Nephron progenitor cell (in vitro differentiated cells): ENCODE measurements around the gene COG8.

Experiments used
- DNase-seq: peaks from one replicate; pipeline ENCODE4 v3.0.0; 2021
- H3K27ac Mint-ChIP-seq: 2 replicates; pipeline ENCODE4 v1.8.0; 2021; ENCODE audit warnings: mild to moderate bottlenecking, moderate library complexity, mixed read lengths
- H3K27me3 Mint-ChIP-seq: 2 replicates; pipeline ENCODE4 v1.8.0; 2021; ENCODE audit warnings: mild to moderate bottlenecking, low read depth, mixed read lengths; ENCODE audit not compliant: poor library complexity
- H3K36me3 Mint-ChIP-seq: 2 replicates; pipeline ENCODE4 v1.8.0; 2021; ENCODE audit warnings: low read depth, mixed read lengths
- H3K4me1 Mint-ChIP-seq: 2 replicates; pipeline ENCODE4 v1.8.0; 2021; ENCODE audit warnings: mixed read lengths
- H3K4me3 Mint-ChIP-seq: 2 replicates; pipeline ENCODE4 v1.8.0; 2021; ENCODE audit warnings: mild to moderate bottlenecking, moderate library complexity, mixed read lengths
- H3K9me3 Mint-ChIP-seq: 2 replicates; pipeline ENCODE4 v1.8.0; 2021; ENCODE audit warnings: mild to moderate bottlenecking, moderate library complexity, mixed read lengths
- TF ChIP-seq, protein P1 (sequence below): fragments of 200-600 bp; sonication (generic); IDR thresholded peaks from 2 replicates; pipeline ENCODE4 v1.5.0; 2021; ENCODE audit warnings: antibody characterized with exemption

COG8 gene, protein sequence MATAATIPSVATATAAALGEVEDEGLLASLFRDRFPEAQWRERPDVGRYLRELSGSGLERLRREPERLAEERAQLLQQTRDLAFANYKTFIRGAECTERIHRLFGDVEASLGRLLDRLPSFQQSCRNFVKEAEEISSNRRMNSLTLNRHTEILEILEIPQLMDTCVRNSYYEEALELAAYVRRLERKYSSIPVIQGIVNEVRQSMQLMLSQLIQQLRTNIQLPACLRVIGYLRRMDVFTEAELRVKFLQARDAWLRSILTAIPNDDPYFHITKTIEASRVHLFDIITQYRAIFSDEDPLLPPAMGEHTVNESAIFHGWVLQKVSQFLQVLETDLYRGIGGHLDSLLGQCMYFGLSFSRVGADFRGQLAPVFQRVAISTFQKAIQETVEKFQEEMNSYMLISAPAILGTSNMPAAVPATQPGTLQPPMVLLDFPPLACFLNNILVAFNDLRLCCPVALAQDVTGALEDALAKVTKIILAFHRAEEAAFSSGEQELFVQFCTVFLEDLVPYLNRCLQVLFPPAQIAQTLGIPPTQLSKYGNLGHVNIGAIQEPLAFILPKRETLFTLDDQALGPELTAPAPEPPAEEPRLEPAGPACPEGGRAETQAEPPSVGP

DNA sequence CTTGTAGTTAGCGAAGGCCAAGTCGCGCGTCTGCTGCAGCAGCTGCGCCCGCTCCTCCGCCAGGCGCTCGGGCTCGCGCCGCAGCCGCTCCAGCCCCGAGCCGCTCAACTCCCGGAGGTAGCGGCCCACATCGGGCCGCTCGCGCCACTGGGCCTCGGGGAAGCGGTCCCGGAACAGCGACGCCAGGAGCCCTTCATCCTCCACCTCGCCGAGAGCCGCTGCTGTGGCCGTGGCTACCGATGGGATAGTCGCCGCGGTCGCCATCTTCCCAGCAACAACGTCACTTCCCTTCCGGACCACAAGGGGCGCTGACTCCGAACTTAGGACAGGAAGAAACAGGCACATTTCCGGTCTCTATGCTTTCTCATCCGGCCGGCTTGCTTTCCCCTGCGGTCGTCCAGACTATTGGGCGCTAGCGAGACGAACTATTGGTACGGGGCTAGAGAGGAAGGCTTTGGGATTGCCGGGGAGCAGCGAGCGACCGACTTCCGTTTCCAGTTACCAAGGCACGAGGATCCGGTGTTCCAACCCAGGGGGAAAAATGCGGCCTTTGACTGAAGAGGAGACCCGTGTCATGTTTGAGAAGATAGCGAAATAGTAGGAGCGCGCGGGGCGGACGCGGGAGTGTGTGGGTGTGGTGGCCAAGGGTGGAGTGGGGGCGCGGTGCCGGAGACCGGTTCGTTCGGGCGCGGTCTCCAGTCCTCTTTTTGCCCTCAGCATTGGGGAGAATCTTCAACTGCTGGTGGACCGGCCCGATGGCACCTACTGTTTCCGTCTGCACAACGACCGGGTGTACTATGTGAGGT lies at the start of gene COG8, which contains the start of gene NIP7:
Gene COG8 (minus strand): TSS at position 276 of the 806 bp plus-strand sequence. CDS start 12 bp downstream, at position 264.
Gene NIP7 (plus strand): TSS at position 484 of the 806 bp plus-strand sequence. CDS start 58 bp downstream, at position 542.
- no peaks in the 10 kb centered on the region for H3K27me3 Mint-ChIP-seq

DNA sequence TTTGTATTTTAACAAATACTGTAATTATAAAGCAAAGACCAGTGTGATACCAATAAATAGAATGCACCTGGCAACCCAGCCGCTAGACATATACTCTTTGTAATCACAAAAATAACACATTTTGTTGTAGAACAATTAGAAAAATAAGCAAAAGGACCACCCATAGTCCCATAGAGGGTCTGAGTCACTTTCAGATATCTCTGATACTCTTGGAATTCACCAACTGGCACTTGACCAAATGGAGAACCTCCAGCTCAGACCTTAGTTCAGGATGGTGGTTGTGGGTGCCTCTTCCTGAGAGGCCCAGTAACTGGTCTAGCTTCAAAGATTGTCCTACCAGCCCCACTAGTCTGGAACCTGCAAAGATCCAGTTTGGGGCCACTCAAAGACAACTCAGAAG lies 47.2 kb upstream of the COG8 start:
- Mint-ChIP-seq H3K27me3 (peaks cover 3% of the 10 kb centered on the region), H3K27ac (no peak overlapping the region), H3K4me3 (peak overlapping the region; percentile 91), H3K4me1 (peaks cover 23% of the 10 kb centered on the region), H3K36me3 (peaks cover 28% of the 10 kb centered on the region), H3K9me3 (no peaks in the 10 kb centered on the region)
- DNase-seq, result no peak
- TF ChIP-seq, protein P1, sequence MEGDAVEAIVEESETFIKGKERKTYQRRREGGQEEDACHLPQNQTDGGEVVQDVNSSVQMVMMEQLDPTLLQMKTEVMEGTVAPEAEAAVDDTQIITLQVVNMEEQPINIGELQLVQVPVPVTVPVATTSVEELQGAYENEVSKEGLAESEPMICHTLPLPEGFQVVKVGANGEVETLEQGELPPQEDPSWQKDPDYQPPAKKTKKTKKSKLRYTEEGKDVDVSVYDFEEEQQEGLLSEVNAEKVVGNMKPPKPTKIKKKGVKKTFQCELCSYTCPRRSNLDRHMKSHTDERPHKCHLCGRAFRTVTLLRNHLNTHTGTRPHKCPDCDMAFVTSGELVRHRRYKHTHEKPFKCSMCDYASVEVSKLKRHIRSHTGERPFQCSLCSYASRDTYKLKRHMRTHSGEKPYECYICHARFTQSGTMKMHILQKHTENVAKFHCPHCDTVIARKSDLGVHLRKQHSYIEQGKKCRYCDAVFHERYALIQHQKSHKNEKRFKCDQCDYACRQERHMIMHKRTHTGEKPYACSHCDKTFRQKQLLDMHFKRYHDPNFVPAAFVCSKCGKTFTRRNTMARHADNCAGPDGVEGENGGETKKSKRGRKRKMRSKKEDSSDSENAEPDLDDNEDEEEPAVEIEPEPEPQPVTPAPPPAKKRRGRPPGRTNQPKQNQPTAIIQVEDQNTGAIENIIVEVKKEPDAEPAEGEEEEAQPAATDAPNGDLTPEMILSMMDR, result no peak

More for the DNA sequence above, at the start of gene COG8, which contains the start of gene NIP7:
- Mint-ChIP-seq H3K27ac (peak within 1 kb of the TSS; percentile 99), H3K4me3 (peak within 1 kb of the TSS; percentile 100), H3K36me3 (peaks cover 48% of the 10 kb centered on the region), H3K4me1 (peaks cover 42% of the 10 kb centered on the region), H3K9me3 (no peaks in the 10 kb centered on the region)
- TF ChIP-seq, protein P1, result peak; percentile 82
- DNase-seq, result peak; percentile 93

DNA sequence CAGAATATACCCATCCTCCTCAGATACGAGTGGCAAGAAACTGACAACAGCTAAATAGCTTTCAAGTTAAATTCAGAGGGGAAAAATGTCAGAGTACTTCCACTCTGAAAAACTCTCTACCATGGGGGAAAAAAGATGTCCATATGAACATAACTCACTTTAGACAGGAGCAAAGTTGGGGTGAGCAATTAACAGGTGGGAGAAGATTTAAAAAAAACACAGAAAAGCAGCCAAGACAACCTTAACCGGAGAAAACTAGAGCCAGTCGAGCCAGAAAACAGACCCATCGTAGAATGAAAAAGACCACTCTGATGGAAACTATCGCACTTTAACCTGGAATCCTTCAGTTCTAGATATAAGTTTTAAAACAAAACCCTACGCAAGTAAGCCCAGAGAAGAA lies 45.6 kb upstream of the COG8 start:
- Mint-ChIP-seq H3K9me3 (no peaks in the 10 kb centered on the region), H3K4me1 (peaks cover 23% of the 10 kb centered on the region), H3K27ac (peak overlapping the region; percentile 62), H3K4me3 (peak overlapping the region; percentile 91), H3K27me3 (peaks cover 3% of the 10 kb centered on the region), H3K36me3 (peaks cover 43% of the 10 kb centered on the region)
- DNase-seq, result no peak
- TF ChIP-seq, protein P1, result no peak

DNA sequence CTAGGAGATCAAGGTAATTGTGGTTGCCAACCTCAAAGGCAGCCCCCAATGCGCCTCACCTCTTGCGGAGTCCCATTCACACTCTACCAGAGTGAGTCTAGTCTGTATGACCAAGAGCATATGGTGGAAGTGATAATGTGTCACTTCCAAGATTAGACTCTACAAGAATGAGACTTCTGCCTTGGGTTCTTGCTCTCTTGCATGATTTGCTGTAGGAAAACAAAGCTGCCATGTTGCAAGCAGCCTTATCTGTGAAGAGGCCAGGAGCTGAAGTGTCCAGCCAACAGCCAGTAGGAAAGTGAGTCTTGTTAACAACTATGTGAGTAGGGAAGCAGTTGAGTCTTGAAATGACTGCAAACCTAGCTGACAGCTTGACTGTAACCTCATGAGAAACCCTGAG lies 43.1 kb upstream of the COG8 start:
- peaks cover 3% of the 10 kb centered on the region for H3K27me3 Mint-ChIP-seq
- DNase-seq, result no peak
- H3K36me3 Mint-ChIP-seq, result peaks cover 65% of the 10 kb centered on the region
- TF ChIP-seq, protein P1, result no peak
- peaks cover 23% of the 10 kb centered on the region for H3K4me1 Mint-ChIP-seq
- no peak overlapping the region for H3K27ac Mint-ChIP-seq
- H3K9me3 Mint-ChIP-seq, result no peaks in the 10 kb centered on the region
- no peak overlapping the region for H3K4me3 Mint-ChIP-seq

DNA sequence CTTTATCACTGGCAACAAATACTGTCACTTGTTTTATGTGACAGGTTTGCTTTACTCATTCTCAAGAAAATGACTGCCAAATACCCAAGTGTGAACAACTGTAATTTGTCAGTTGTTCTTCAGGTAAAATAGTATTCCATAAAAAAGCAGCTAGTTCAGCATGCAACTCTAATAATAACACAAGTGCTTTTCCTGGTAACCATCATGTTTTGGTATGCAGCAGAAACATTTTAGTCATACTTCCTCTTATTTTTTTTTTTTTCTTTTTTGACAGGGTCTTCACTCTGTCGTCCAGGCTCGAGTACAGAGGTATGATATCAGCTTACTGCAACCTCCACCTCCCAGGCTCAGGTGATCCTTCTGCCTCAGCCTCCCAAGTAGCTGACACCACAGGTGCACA lies 41.9 kb upstream of the COG8 start:
- Mint-ChIP-seq H3K27me3 (peaks cover 3% of the 10 kb centered on the region), H3K9me3 (no peaks in the 10 kb centered on the region), H3K4me1 (peaks cover 23% of the 10 kb centered on the region), H3K27ac (no peak overlapping the region), H3K36me3 (peaks cover 73% of the 10 kb centered on the region), H3K4me3 (no peak overlapping the region)
- DNase-seq, result no peak
- TF ChIP-seq, protein P1, result no peak
